Tibial nerve (tissue), 4 donors: ENCODE data around the gene HIPK3.

ENCODE experiments used
- CTCF ChIP-seq, 5 experiments: fragments of 200-600 bp in 3 of 5; fragments of 450-650 bp in 2 of 5; sonication (generic) in 3 of 5; IDR thresholded peaks; one replicate each; pipeline ENCODE4 v1.5.1; 2016 to 2019; ENCODE audit warnings: antibody characterized with exemption in 5 of 5, mild to moderate bottlenecking in 3 of 5, moderate library complexity in 2 of 5
- EP300 ChIP-seq, 2 donors: sonication (generic); formaldehyde crosslinking; IDR thresholded peaks; one replicate each; pipeline ENCODE4 v1.6.1; 2017; ENCODE audit warnings: antibody characterized with exemption in 2 of 2, mild to moderate bottlenecking in 1 of 2
- POLR2A ChIP-seq, 2 donors: fragments of 450-650 bp; IDR thresholded peaks; one replicate each; pipeline ENCODE4 v1.6.1; 2017; ENCODE audit warnings: antibody characterized with exemption in 2 of 2, mild to moderate bottlenecking in 2 of 2, moderate library complexity in 2 of 2

- no peak for TF ChIP-seq CTCF (IDR thresholded peaks at IDR 0.05)
- no peak for TF ChIP-seq EP300 (IDR thresholded peaks at IDR 0.05)
- TF ChIP-seq POLR2A (IDR thresholded peaks at IDR 0.05): no peak
Observed at GRCh38 chr11:33294224-33294623, 37.0 kb downstream of the HIPK3 start.
